Karpas-422 (cell line): Measurements from ENCODE around the gene BBIP1. TPM values are rescaled to one million over a fixed set of nuclear protein-coding genes. Genes with fewer than 3 reads are reported as not detected.
A peak's percentile ranks its signal among the peaks of the same experiment; 100 is the strongest.

Experiments used
- DNase-seq: peaks from one replicate; pipeline ENCODE4 v3.0.0-alpha.2; 2015
- H2AFZ ChIP-seq: fragments of 200-600 bp; sonication (generic); 2 replicates; pipeline ENCODE4 v1.6.1; 2014; ENCODE audit warnings: antibody characterized with exemption, low read length, mixed read lengths
- H3K27ac ChIP-seq: fragments of 200-600 bp; sonication (generic); 2 replicates; pipeline ENCODE4 v1.5.1; 2014; ENCODE audit warnings: mild to moderate bottlenecking, low read length, moderate library complexity
- H3K27me3 ChIP-seq: fragments of 200-600 bp; sonication (generic); 2 replicates; pipeline ENCODE4 v1.6.1; 2014; ENCODE audit warnings: low read length, mixed read lengths
- H3K36me3 ChIP-seq: fragments of 200-600 bp; sonication (generic); 2 replicates; pipeline ENCODE4 v1.6.1; 2014; ENCODE audit warnings: low read length, mixed read lengths; ENCODE audit not compliant: insufficient read depth
- H3K4me1 ChIP-seq: fragments of 200-600 bp; sonication (generic); 2 replicates; pipeline ENCODE4 v1.6.1; 2014; ENCODE audit warnings: mild to moderate bottlenecking, low read length, mixed read lengths
- H3K4me2 ChIP-seq: fragments of 200-600 bp; sonication (generic); 2 replicates; pipeline ENCODE4 v1.6.1; 2014; ENCODE audit warnings: low read length, low read depth, mild to moderate bottlenecking; ENCODE audit not compliant: poor library complexity, severe bottlenecking
- H3K4me3 ChIP-seq: fragments of 200-600 bp; sonication (generic); 2 replicates; pipeline ENCODE4 v1.5.1; 2014; ENCODE audit warnings: mild to moderate bottlenecking, antibody characterized with exemption, low read length, mixed read lengths
- H3K79me2 ChIP-seq: fragments of 200-600 bp; sonication (generic); 2 replicates; pipeline ENCODE4 v1.6.1; 2014; ENCODE audit warnings: mild to moderate bottlenecking, low read length, mixed read lengths
- H3K9ac ChIP-seq: fragments of 200-600 bp; sonication (generic); 2 replicates; pipeline ENCODE4 v1.6.0; 2014; ENCODE audit warnings: low read length
- H3K9me2 ChIP-seq: fragments of 200-600 bp; sonication (generic), shearing (Covaris generic); replicated peaks from 2 replicates; pipeline ENCODE4 v1.6.0; 2014; ENCODE audit warnings: mild to moderate bottlenecking, low read length, moderate library complexity; ENCODE audit not compliant: insufficient read depth
- H3K9me3 ChIP-seq: fragments of 300-700, 200-600 bp; sonication (generic); 2 replicates; pipeline ENCODE4 v1.6.1; 2014; ENCODE audit warnings: low read length, mixed read lengths
- H4K20me1 ChIP-seq: fragments of 200-600 bp; sonication (generic); 2 replicates; pipeline ENCODE4 v1.6.1; 2014; ENCODE audit warnings: mild to moderate bottlenecking, antibody characterized with exemption, low read length, low read depth; ENCODE audit not compliant: insufficient read depth
- total RNA-seq: library from RNA; depleted of rRNA; stranded (reverse); fragments of >200 nt; shearing (Covaris generic); gene quantifications from 2 replicates; pipeline ENCODE4 v1.2.3, GENCODE V29; 2014; ENCODE audit warnings: low replicate concordance

BBIP1 gene
- total RNA-seq, 1 experiment from 2014 or later: 53.8 TPM

- H4K20me1 ChIP-seq: no peaks in the 10 kb centered on the region
- no peak overlapping the region for H3K4me3 ChIP-seq
- H3K79me2 ChIP-seq: peaks cover 1% of the 10 kb centered on the region; the same call in 1 of the 2 replicates
- no peaks in the 10 kb centered on the region for H3K9me2 ChIP-seq
- no peak overlapping the region for H3K27ac ChIP-seq
- H2AFZ ChIP-seq: no peak overlapping the region
- no peak for DNase-seq
- H3K9me3 ChIP-seq: no peaks in the 10 kb centered on the region
- no peak overlapping the region for H3K9ac ChIP-seq
- no peaks in the 10 kb centered on the region for H3K27me3 ChIP-seq
- H3K4me1 ChIP-seq: no peaks in the 10 kb centered on the region; the same call in 1 of the 2 replicates
- no peak overlapping the region for H3K4me2 ChIP-seq
- peaks cover 13% of the 10 kb centered on the region; the same call in 1 of the 2 replicates for H3K36me3 ChIP-seq
Observed at GRCh38 chr10:110901954-110902819, 16.8 kb downstream of the BBIP1 start.

DNA sequence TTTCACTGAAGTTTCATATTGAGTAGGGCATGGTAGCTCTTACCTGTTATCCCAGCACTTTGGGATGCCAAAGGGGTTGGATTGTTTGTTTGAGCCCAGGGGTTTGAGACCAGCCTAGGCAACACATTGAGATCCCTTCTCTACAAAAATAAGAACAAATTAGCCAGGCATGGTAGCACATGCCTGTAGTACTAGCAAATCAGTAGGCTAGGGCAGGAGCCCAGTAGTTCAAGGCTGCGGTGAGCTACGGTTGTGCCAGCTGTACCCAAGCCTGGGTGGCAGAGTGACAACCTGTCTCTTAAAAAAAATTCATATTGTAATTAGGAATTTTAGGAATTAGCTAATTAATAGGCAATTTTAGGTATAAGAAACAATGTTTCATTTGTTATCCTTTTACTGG, 18.0 kb downstream of the BBIP1 start:
- H2AFZ ChIP-seq: no peak overlapping the region
- no peaks in the 10 kb centered on the region for H4K20me1 ChIP-seq
- no peak overlapping the region for H3K27ac ChIP-seq

GRCh38 chr10:110898391-110898790, 20.6 kb downstream of the BBIP1 start:
- no peaks in the 10 kb centered on the region for H3K9me2 ChIP-seq
- no peak for DNase-seq
- no peaks in the 10 kb centered on the region for H4K20me1 ChIP-seq
- no peak overlapping the region for H3K4me2 ChIP-seq
- H2AFZ ChIP-seq: no peak overlapping the region
- H3K27ac ChIP-seq: no peak overlapping the region
- peaks cover 3% of the 10 kb centered on the region; the same call in 1 of the 2 replicates for H3K79me2 ChIP-seq
- peaks cover 35% of the 10 kb centered on the region for H3K36me3 ChIP-seq
- no peak overlapping the region for H3K9ac ChIP-seq
- H3K27me3 ChIP-seq: no peaks in the 10 kb centered on the region
- peaks cover 7% of the 10 kb centered on the region for H3K4me1 ChIP-seq
- H3K4me3 ChIP-seq: no peak overlapping the region
- H3K9me3 ChIP-seq: no peaks in the 10 kb centered on the region

More for the DNA sequence above, 18.0 kb downstream of the BBIP1 start:
- Histone ChIP-seq H3K79me2 (peaks cover 3% of the 10 kb centered on the region; the same call in 1 of the 2 replicates), H3K9me2 (no peaks in the 10 kb centered on the region), H3K27me3 (no peaks in the 10 kb centered on the region), H3K4me3 (no peak overlapping the region), H3K4me1 (no peaks in the 10 kb centered on the region; the same call in 1 of the 2 replicates), H3K4me2 (no peak overlapping the region), H3K36me3 (peaks cover 18% of the 10 kb centered on the region; the same call in 1 of the 2 replicates), H3K9me3 (no peaks in the 10 kb centered on the region), H3K9ac (no peak overlapping the region)
- no peak for DNase-seq

GRCh38 chr10:110897184-110897583, 21.8 kb downstream of the BBIP1 start:
- Histone ChIP-seq H3K9me3 (no peaks in the 10 kb centered on the region), H3K36me3 (peaks cover 40% of the 10 kb centered on the region), H3K9ac (no peak overlapping the region), H3K4me2 (no peak overlapping the region), H3K4me1 (peaks cover 10% of the 10 kb centered on the region), H3K9me2 (no peaks in the 10 kb centered on the region), H3K27ac (no peak overlapping the region), H3K4me3 (no peak overlapping the region), H4K20me1 (no peaks in the 10 kb centered on the region), H3K79me2 (peaks cover 3% of the 10 kb centered on the region; the same call in 1 of the 2 replicates), H3K27me3 (no peaks in the 10 kb centered on the region), H2AFZ (no peak overlapping the region)
- DNase-seq: no peak

GRCh38 chr10:110893559-110894179, 25.3 kb downstream of the BBIP1 start:
- Histone ChIP-seq H3K27ac (no peak overlapping the region), H3K4me3 (no peak overlapping the region), H3K9me3 (no peaks in the 10 kb centered on the region), H2AFZ (no peak overlapping the region), H3K9me2 (no peaks in the 10 kb centered on the region), H3K4me1 (peaks cover 10% of the 10 kb centered on the region), H3K4me2 (no peak overlapping the region), H3K9ac (no peak overlapping the region), H4K20me1 (no peaks in the 10 kb centered on the region), H3K27me3 (no peaks in the 10 kb centered on the region), H3K79me2 (peaks cover 3% of the 10 kb centered on the region; the same call in 1 of the 2 replicates), H3K36me3 (peaks cover 39% of the 10 kb centered on the region)
- peak; percentile 90 for DNase-seq

DNA sequence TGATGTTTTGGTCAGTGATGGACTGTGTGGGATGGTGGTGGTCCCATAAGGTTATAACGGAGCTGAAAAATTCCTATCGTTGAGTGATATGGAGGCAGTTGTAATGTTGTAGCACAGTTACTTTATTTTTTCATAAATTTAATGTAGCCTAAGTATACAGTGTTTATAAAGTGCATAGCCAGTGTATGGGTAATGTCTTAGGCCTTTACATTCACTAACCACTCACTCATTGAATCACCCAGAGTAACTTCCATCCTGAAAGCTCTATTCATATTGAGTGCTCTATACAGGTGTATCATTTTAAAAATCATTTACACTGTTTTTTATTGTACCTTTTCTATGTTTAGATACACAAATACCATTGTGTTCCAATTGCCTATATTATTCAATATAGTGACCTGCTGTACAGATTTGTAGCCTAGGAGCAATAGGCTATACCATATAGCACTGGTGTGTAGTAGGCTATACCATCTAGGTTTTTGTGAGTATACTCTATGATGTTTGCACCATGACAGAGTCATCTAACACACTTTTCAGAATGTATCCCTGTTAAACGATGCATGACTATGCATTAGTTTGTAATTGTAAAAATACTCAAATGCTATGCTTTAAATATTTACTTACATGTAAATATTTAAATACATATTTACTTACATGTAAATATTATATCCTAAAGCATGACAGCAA, 26.2 kb downstream of the BBIP1 start:
- Histone ChIP-seq H4K20me1 (no peaks in the 10 kb centered on the region), H3K4me1 (peaks cover 10% of the 10 kb centered on the region)

GRCh38 chr10:110887560-110887959, 31.4 kb downstream of the BBIP1 start:
- no peaks in the 10 kb centered on the region for H3K4me1 ChIP-seq
- H3K9me2 ChIP-seq: no peaks in the 10 kb centered on the region
- H3K79me2 ChIP-seq: peaks cover 8% of the 10 kb centered on the region; the same call in 1 of the 2 replicates
- H4K20me1 ChIP-seq: no peaks in the 10 kb centered on the region
- peaks cover 33% of the 10 kb centered on the region for H3K36me3 ChIP-seq
- H3K9ac ChIP-seq: no peak overlapping the region
- no peak overlapping the region for H3K4me3 ChIP-seq
- DNase-seq: no peak
- H3K4me2 ChIP-seq: no peak overlapping the region
- H3K9me3 ChIP-seq: no peaks in the 10 kb centered on the region
- H3K27ac ChIP-seq: no peak overlapping the region
- H3K27me3 ChIP-seq: no peaks in the 10 kb centered on the region
- no peak overlapping the region for H2AFZ ChIP-seq

More for the DNA sequence above, 26.2 kb downstream of the BBIP1 start:
- Histone ChIP-seq H3K4me3 (no peak overlapping the region), H3K27ac (no peak overlapping the region), H3K79me2 (peaks cover 3% of the 10 kb centered on the region; the same call in 1 of the 2 replicates), H3K9ac (no peak overlapping the region), H2AFZ (no peak overlapping the region), H3K9me2 (no peaks in the 10 kb centered on the region), H3K4me2 (no peak overlapping the region), H3K9me3 (no peaks in the 10 kb centered on the region), H3K36me3 (peaks cover 44% of the 10 kb centered on the region), H3K27me3 (no peaks in the 10 kb centered on the region)
- DNase-seq: no peak
